Parathyroid adenoma (tissue), 2 donors: Measurements from ENCODE around the gene TRPM5.

Experiments used
- H2AFZ ChIP-seq: fragments of 300-600 bp; sonication (generic); one replicate; pipeline ENCODE4 v1.7.0; 2017; ENCODE audit warnings: antibody characterized with exemption, mild to moderate bottlenecking
- H3K27ac ChIP-seq: fragments of 300-600 bp; sonication (generic); one replicate; pipeline ENCODE4 v1.7.0; 2017
- H3K27me3 ChIP-seq: fragments of 300-600 bp; sonication (generic); one replicate; pipeline ENCODE4 v1.7.0; 2017; ENCODE audit warnings: low read length; ENCODE audit not compliant: control insufficient read depth, insufficient read depth
- H3K36me3 ChIP-seq: fragments of 300-600 bp; sonication (generic); one replicate; pipeline ENCODE4 v1.7.0; 2017; ENCODE audit warnings: low read length; ENCODE audit not compliant: control insufficient read depth, insufficient read depth
- H3K4me1 ChIP-seq: fragments of 300-600 bp; sonication (generic); one replicate; pipeline ENCODE4 v1.7.0; 2017; ENCODE audit warnings: control low read depth
- H3K4me2 ChIP-seq: fragments of 300-600 bp; sonication (generic); one replicate; pipeline ENCODE4 v1.7.0; 2017; ENCODE audit warnings: low read length
- H3K4me3 ChIP-seq: fragments of 300-600 bp; sonication (generic); one replicate; pipeline ENCODE4 v1.7.0; 2017; ENCODE audit warnings: low read depth, low read length
- H3K79me2 ChIP-seq: fragments of 300-600 bp; sonication (generic); one replicate; pipeline ENCODE4 v1.7.0; 2017; ENCODE audit warnings: control low read depth
- H3K9ac ChIP-seq: fragments of 300-600 bp; sonication (generic); one replicate; pipeline ENCODE4 v1.7.0; 2017; ENCODE audit warnings: mild to moderate bottlenecking
- H3K9me3 ChIP-seq: fragments of 300-600 bp; sonication (generic); one replicate; pipeline ENCODE4 v1.7.0; 2017; ENCODE audit warnings: low read length; ENCODE audit not compliant: control insufficient read depth
- CTCF ChIP-seq: fragments of 300-600 bp; sonication (generic); IDR thresholded peaks from one replicate; pipeline ENCODE4 v1.7.0; 2017; ENCODE audit warnings: antibody characterized with exemption, mild to moderate bottlenecking
- donor health status: primary hyperparathyroidism.

TRPM5 gene

GRCh38 chr11:2409611-2410468, 34.5 kb downstream of the TRPM5 start:
- H3K36me3 ChIP-seq: no peaks in the 10 kb centered on the region
- H3K4me3 ChIP-seq: no peak overlapping the region

GRCh38 chr11:2409126-2409525, 35.2 kb downstream of the TRPM5 start:
- Histone ChIP-seq H3K9ac (no peak overlapping the region), H3K36me3 (no peaks in the 10 kb centered on the region), H3K4me2 (no peak overlapping the region), H3K4me3 (no peak overlapping the region), H3K27ac (no peak overlapping the region), H3K79me2 (no peaks in the 10 kb centered on the region), H3K27me3 (no peaks in the 10 kb centered on the region), H3K9me3 (no peaks in the 10 kb centered on the region), H2AFZ (no peak overlapping the region), H3K4me1 (no peaks in the 10 kb centered on the region)
- no peak for TF ChIP-seq CTCF

More at GRCh38 chr11:2409611-2410468, 34.5 kb downstream of the TRPM5 start:
- no peak overlapping the region for H2AFZ ChIP-seq
- TF ChIP-seq CTCF: no peak
- H3K4me1 ChIP-seq: no peaks in the 10 kb centered on the region
- no peaks in the 10 kb centered on the region for H3K79me2 ChIP-seq
- no peak overlapping the region for H3K4me2 ChIP-seq
- no peak overlapping the region for H3K27ac ChIP-seq
- no peak overlapping the region for H3K9ac ChIP-seq
- H3K27me3 ChIP-seq: no peaks in the 10 kb centered on the region
- no peaks in the 10 kb centered on the region for H3K9me3 ChIP-seq

- H3K79me2 ChIP-seq: no peaks in the 10 kb centered on the region
Measured at GRCh38 chr11:2408671-2409070, 35.6 kb downstream of the TRPM5 start.

GRCh38 chr11:2406878-2407410, 37.4 kb downstream of the TRPM5 start:
- Histone ChIP-seq H2AFZ (no peak overlapping the region), H3K27ac (no peak overlapping the region), H3K4me3 (no peak overlapping the region), H3K4me2 (no peak overlapping the region), H3K9ac (no peak overlapping the region), H3K4me1 (no peaks in the 10 kb centered on the region), H3K9me3 (no peaks in the 10 kb centered on the region), H3K27me3 (no peaks in the 10 kb centered on the region), H3K36me3 (no peaks in the 10 kb centered on the region), H3K79me2 (no peaks in the 10 kb centered on the region)
- TF ChIP-seq CTCF: no peak

More at GRCh38 chr11:2408671-2409070, 35.6 kb downstream of the TRPM5 start:
- Histone ChIP-seq H3K27ac (no peak overlapping the region), H3K27me3 (no peaks in the 10 kb centered on the region), H3K9me3 (no peaks in the 10 kb centered on the region), H2AFZ (no peak overlapping the region), H3K4me3 (no peak overlapping the region), H3K9ac (no peak overlapping the region), H3K36me3 (no peaks in the 10 kb centered on the region), H3K4me1 (no peaks in the 10 kb centered on the region), H3K4me2 (no peak overlapping the region)
- no peak for TF ChIP-seq CTCF
